ENCODE data around the gene LCP2. TPM values are rescaled to one million over a fixed set of nuclear protein-coding genes. Genes with fewer than 3 reads are reported as not detected.

LCP2 gene
- polyA plus RNA-seq, 10 donors: 3.5 to 16.6 (median 6.2) TPM

DNA sequence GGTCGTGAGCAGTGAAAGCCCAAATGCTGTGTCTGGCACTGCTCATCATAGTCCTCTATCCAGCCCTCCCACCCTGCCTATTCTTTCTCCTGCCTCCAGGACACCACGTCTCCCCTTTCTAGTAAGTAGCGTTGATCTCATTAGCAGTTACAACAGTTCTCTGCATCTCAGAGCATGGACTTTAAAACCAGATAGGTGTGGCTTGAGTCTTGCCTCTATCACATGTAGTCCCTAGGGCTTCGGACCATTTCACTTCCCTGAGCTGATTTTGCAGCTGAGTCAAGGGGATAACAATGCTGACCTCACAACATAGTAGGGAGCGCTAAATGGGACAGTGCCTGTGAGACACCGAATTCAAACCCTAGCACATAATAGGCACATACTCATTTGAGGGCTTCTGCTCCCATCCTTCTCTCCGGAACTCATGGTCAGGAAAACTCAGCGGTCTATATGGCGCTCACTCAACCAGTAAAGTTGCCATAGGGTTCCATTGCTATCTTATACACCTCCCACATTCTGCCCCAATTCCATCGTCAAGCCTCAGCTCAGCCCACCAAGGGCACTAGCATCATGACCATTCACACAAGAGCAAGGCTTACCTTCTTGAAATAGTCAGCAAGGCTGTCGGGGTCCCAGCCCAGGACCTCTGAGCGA is 515 bp downstream of the LCP2 start:
- no peak for DNase-seq

GRCh38 chr5:170296036-170296934 is 1.3 kb downstream of the LCP2 start:
- no peak for DNase-seq

DNA sequence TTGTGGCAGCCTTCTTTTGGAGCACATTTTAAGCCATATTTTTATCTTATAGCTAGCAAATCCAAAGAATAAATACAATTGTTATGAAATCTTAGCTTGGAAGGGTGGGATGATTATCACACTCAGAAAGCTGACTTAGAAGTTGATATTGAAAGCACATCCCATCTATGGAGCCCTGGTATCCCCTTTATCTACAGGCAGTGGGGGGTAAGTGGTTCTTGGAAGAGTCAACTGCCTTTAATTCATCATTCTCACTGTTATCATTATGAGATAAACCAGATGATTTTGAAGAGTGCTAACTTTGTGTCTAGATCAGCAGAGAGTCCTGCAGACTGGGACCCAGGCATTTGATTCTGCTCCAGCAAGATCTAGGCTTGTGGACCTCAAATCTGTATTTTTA is 3.0 kb downstream of the LCP2 start:
- no peak for DNase-seq

GRCh38 chr5:170294057-170294456 is 3.5 kb downstream of the LCP2 start:
- DNase-seq: no peak

- DNase-seq: no peak
These were observed 4.3 kb downstream of the LCP2 start for GRCh38 chr5:170293273-170293672.

GRCh38 chr5:170292179-170293104 is 5.1 kb downstream of the LCP2 start:
- no peak for DNase-seq

- no peak for DNase-seq
These were observed 7.1 kb downstream of the LCP2 start for GRCh38 chr5:170290498-170290897.

DNA sequence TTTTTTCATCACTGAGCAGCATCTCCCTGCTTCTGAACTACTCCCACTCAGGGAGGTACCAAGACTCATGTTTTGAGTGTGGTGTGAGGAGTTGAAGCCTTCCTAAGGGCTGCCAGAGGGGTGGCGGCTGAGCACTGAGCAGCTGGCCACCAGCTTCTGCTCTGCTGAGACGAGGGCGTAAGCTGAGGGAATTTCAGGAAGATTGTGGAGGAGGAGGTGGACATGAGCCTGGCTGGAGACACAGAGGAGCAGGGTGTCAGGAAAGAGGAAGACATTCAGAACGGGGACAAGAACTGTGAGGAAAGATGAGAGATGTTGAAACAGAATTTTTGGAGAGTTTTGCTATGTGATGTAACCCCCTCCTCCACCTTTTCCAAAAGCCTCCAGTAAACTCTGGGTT is 7.8 kb downstream of the LCP2 start:
- no peak for DNase-seq

DNA sequence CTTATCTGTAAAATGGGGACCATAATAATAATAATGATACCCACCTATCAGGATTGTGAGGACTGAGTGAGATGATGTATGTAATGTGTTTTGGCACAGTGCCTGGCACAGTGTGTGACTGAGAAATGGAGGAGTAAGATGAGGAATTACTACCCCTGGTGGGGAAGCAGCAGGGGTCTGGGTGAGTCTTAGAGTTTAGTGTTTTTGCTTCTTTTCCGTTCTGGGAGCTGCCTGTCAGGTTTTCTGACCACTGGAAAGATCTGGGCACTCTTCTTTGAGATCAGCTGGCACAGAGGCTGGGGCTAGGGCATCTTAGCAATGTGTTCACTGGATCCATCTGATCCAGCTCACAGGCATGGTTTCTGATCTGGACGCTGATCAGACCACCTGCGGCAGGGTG is 8.5 kb downstream of the LCP2 start:
- no peak for DNase-seq

GRCh38 chr5:170288551-170288950 is 9.0 kb downstream of the LCP2 start:
- DNase-seq: no peak

- DNase-seq: no peak
These were observed 9.4 kb downstream of the LCP2 start for GRCh38 chr5:170288151-170288550.

DNA sequence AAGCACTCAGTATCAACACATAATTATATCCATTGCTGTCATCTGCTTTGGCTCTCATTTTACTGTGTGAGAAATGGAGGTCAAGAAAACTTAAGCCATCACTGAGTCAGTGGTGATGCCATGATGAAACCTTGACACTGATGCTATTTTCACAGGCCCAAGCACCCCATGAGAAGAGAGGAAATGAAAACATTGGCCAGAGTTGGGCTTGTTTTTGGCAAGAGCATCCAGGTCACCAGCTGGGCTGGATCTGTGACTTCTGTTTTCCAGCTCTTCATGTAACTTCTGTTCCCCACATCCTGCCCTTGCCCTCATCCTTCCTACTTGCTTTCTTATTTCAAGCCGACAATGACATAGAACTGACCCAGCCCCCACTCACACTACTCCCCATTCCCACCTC is 10.0 kb downstream of the LCP2 start:
- DNase-seq: no peak

- no peak for DNase-seq
These were observed 11.1 kb downstream of the LCP2 start for GRCh38 chr5:170286386-170286925.

- no peak for DNase-seq
These were observed 12.4 kb downstream of the LCP2 start for GRCh38 chr5:170285181-170285580.

DNA sequence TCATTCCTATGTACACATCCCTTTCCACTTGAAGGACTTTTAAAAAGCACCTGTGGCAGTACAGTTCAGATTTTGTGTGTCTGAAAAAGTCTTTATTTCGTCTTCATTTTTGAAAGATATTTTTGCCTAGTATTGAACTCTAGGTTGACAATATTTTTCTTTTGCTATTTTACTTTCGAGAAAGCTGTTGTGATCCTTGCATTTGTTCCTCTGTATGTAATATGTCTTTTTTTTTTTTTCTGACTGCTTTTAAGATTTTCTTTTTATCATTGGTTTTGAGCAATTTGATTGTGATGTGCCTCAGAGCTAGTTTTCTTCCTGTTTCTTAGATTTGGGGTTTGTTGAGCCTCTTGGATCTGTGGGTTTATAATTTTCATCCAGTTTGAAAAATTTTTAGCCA is 13.3 kb downstream of the LCP2 start:
- DNase-seq: no peak

DNA sequence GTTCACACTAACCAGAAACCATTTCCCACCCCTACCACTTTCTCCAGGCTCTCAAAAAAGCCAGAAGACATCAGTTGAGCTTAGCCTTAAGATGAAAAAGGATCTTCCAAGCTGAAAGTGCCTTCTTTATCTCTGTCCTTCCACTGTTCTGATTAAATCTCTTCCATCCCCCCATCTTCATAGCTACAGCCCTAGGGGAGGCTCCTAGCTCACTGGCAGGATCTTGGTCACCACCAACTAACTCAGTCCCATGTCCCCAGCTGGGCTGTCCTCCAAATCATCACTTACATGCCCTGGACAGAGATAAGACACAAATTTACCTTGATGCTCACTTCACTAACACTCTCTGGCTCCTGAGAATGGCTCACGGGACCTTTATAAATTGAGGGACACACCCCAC is 14.3 kb downstream of the LCP2 start:
- DNase-seq: no peak

DNA sequence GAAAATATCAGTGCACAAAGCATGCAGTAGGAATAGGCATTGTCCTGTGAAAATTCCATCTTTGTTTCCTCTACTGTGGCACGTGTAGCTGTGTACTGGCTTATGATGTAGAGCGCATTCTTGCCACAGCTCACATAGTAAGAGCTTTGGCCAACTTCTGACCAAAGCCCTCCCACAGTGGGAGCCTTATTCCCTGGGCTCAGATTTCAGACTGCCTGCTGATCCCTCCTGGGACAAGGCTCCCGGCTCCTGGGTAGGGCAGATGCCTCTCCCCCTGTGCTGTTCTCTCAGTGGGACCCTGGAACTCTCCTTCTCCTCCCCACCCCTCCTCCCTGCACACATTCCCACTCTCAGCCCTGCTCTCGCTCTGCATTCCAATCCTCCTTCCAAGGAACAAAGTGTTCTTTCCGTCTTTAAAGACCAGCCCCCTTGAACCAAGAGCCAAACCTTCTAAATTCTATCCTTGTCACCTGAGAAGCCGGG is 17.5 kb downstream of the LCP2 start:
- DNase-seq: peak in 1 of 3 donors; percentile 66

- DNase-seq: no peak
These were observed 18.1 kb downstream of the LCP2 start for GRCh38 chr5:170279459-170279817.

DNA sequence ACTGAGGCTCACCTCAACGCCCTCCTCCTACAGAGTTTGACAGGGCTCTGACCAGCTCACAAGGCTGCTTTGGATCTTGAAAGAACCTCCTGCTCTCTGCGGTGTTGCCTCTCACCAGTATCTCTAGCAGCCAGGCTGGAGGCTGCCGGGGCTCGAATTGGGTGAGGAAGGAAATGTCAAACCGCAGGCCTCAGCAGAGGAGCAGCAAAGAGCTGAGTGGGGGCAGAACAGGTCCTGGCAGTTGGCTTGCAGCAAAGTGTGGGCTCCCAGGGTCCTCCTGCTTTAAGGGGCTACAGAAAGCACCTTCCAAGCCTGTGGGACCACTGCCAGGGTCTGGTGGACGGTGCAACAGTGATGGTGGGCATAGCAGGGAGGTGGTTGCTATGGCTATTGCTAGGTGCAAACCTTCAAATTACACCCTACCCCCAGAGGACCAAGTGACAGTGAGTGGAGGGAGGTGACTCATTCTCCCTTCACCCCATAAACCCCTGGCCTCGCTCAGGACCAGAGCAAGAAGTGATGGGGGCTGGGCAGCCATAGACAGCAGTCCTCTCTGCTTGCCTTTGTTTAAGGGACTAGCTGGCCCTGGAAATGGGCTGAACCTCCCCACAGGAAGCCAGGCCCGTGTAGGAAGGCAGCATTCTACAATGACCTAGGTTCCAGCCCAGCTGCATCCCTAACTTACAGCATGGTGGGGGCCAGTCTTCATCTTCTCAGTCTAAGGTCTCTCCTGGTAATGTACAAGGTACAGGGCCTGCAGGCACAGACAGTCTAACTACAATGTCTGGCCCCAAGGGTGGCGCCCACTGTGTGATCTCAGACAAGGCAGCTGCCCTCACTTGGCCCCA is 18.7 kb downstream of the LCP2 start:
- no peak for DNase-seq

DNA sequence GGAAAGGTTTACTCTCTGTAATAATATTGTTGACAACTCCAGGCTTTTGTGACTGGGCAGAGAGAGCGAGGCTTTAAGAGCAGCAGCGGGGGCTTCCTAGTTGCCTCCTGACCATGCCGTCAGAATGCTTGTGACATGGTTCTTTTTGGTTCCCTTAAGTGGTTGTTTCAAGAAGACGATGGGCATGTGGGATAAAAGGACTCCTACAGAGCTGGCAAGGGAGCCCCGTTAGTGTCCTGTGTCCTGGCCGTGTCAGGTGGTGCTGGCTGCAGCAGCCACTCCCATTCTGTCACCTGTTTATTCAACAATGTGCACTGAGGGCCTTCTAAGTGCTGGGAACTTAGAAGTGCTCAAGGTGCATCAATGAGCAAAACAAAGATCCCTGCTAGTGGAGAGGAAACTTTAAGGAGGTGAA is 19.7 kb downstream of the LCP2 start:
- DNase-seq: no peak

DNA sequence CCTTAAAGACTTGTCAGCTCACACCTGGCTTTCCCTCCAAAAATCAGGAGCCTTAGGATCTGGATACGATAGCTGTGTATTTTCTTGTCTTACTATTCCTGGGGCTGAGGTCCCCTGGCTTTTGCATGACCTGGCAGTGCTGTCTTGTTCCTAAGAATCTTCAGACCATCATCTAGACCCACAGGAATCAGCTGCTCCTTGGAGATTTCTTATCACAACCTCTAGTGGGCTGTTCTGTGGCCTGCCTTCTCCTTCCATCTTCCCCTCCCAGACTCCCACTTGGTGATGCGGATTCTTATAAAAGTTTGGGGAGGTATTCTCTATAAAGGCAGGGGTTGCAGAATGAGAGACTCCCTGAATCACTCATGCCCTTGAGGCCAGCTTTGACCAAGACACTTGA is 21.4 kb downstream of the LCP2 start:
- DNase-seq: no peak

Data from muscle of back (tissue), 11 donors.